Hippocampal formation (tissue), 2 donors: ENCODE measurements around the gene FOXI1.

Source experiments
- DNase-seq, 2 donors: peaks; one replicate each; lab custom pipeline; 2025; lab: John Stamatoyannopoulos, UW

The FOXI1 gene

GRCh38 chr5:170105642-170106611, at the start of gene FOXI1:
Gene FOXI1 (plus strand): TSS chr5:170105897. CDS start chr5:170105958, 61 bp downstream.
- no peak for DNase-seq

- no peak for DNase-seq
Measured at GRCh38 chr5:170056561-170057267, 49.0 kb upstream of the FOXI1 start.

GRCh38 chr5:170057311-170057710, 48.4 kb upstream of the FOXI1 start:
- DNase-seq: no peak

GRCh38 chr5:170059221-170059620, 46.5 kb upstream of the FOXI1 start:
- no peak for DNase-seq

- no peak for DNase-seq
Measured at GRCh38 chr5:170067152-170067551, 38.5 kb upstream of the FOXI1 start.

- DNase-seq: no peak
Measured at GRCh38 chr5:170067574-170068170, 38.0 kb upstream of the FOXI1 start.

- DNase-seq: no peak
Measured at GRCh38 chr5:170069512-170069911, 36.2 kb upstream of the FOXI1 start.

GRCh38 chr5:170070556-170071412, 34.9 kb upstream of the FOXI1 start:
- DNase-seq: peak in 1 of 2 donors; percentile 28

GRCh38 chr5:170071748-170072147, 33.9 kb upstream of the FOXI1 start:
- DNase-seq: no peak

- no peak for DNase-seq
Measured at GRCh38 chr5:170075696-170076095, 30.0 kb upstream of the FOXI1 start.

GRCh38 chr5:170076211-170076610, 29.5 kb upstream of the FOXI1 start:
- DNase-seq: no peak

GRCh38 chr5:170076739-170077138, 29.0 kb upstream of the FOXI1 start:
- DNase-seq: no peak

GRCh38 chr5:170077526-170077925, 28.2 kb upstream of the FOXI1 start:
- no peak for DNase-seq

GRCh38 chr5:170078458-170078857, 27.2 kb upstream of the FOXI1 start:
- no peak for DNase-seq

- no peak for DNase-seq
Measured at GRCh38 chr5:170078931-170079330, 26.8 kb upstream of the FOXI1 start.

GRCh38 chr5:170080217-170080616, 25.5 kb upstream of the FOXI1 start:
- DNase-seq: no peak

GRCh38 chr5:170080786-170081445, 24.8 kb upstream of the FOXI1 start:
- no peak for DNase-seq

- no peak for DNase-seq
Measured at GRCh38 chr5:170081616-170082015, 24.1 kb upstream of the FOXI1 start.

- no peak for DNase-seq
Measured at GRCh38 chr5:170082701-170083100, 23.0 kb upstream of the FOXI1 start.

- no peak for DNase-seq
Measured at GRCh38 chr5:170087168-170087817, 18.4 kb upstream of the FOXI1 start.
